Erythroblast (primary cell): ENCODE data around the gene DLX5.

Experiments
- GATA1 ChIP-seq: IDR thresholded peaks from 2 replicates; pipeline ENCODE4 v1.6.1; 2011; ENCODE audit warnings: low read depth, mild to moderate bottlenecking, control low read depth, low read length, moderate library complexity
- POLR2A ChIP-seq: IDR thresholded peaks from 2 replicates; pipeline ENCODE4 v1.6.1; 2011; ENCODE audit warnings: mild to moderate bottlenecking, low read length

DNA sequence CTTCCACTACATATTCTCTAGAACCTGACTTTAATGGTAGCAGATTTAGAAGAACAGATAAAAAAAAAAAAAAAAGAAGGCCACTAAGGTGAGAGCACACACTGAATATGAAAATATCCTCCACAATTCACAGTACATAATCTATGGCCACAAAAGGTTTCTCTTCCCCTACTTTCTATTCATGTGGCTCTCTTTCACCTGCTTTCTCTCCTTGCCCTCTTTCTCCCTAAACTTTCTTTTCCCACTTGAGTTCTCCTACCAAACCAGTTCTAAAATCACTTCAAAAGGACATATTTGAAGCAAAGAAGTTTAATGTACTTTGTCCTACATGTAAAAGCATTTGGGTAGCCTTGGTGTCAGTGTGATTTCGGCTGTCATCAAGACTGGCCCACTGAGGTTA lies 37.7 kb downstream of the DLX5 start:
- TF ChIP-seq POLR2A (no peak), GATA1 (no peak)
